Loucy (cell line): ENCODE results near the gene QRFP.

Source experiments
- EZH2phosphoT487 ChIP-seq: fragments of 200-600 bp; IDR thresholded peaks from 2 replicates; pipeline ENCODE4 v1.6.1; 2018; ENCODE audit warnings: antibody characterized with exemption, mild to moderate bottlenecking, moderate library complexity, borderline replicate concordance
- TF ChIP-seq, protein P1 (sequence below): fragments of 200-600 bp; sonication (generic); conservative IDR thresholded peaks from 2 replicates; pipeline ENCODE4 v1.5.1; 2014; ENCODE audit warnings: mild to moderate bottlenecking, antibody characterized with exemption, low read length

DNA sequence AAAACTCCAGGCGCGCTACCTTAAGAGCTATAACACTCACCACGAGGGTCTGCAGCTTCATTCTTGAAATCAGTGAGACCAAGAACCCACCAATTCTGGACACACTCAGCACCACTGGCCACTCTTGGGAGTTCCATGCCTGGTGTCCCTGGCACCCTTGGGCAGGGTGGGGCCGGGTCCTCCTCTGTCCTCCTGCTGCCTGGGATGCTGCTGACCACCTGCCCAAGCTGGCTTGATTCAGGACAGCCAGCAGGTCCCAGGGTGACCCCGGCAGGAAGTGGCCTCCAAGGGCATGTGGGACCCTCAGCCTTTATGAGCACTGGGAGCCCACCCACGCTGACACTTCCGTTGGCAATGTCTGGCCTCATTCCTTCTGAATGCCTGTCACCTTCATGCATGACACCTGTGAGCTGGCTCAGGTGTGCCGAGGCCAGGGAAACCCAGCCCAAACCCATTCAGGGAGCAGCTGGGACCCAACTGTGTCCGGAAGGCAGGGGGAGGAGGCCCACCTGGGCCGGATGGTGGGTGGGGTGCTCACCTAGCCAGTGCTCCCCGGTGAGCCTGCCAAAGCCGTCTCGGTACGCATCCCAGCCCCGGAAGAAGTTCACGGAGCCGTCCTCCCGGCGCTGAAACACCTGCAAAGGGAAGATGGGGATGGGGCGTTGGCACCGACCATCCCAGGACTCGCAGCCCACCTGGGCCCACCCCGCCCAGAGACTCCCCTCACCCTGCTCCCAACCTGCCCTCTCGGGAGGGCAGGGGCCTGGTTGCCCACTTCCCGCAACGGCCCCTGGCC, 14.8 kb upstream of the QRFP start:
- TF ChIP-seq, protein P1, sequence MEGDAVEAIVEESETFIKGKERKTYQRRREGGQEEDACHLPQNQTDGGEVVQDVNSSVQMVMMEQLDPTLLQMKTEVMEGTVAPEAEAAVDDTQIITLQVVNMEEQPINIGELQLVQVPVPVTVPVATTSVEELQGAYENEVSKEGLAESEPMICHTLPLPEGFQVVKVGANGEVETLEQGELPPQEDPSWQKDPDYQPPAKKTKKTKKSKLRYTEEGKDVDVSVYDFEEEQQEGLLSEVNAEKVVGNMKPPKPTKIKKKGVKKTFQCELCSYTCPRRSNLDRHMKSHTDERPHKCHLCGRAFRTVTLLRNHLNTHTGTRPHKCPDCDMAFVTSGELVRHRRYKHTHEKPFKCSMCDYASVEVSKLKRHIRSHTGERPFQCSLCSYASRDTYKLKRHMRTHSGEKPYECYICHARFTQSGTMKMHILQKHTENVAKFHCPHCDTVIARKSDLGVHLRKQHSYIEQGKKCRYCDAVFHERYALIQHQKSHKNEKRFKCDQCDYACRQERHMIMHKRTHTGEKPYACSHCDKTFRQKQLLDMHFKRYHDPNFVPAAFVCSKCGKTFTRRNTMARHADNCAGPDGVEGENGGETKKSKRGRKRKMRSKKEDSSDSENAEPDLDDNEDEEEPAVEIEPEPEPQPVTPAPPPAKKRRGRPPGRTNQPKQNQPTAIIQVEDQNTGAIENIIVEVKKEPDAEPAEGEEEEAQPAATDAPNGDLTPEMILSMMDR: no peak
- TF ChIP-seq EZH2phosphoT487: no peak
